HepG2 (cell line): Measurements from ENCODE around the gene ZNF174. TPM values are rescaled to one million over a fixed set of nuclear protein-coding genes. Genes with fewer than 3 reads are reported as not detected.

Experiments used
- ARNT ChIP-seq: fragments of 450-650 bp; IDR thresholded peaks from 2 replicates; pipeline ENCODE4 v1.6.1; 2017
- ATF3 ChIP-seq: sonication (generic); formaldehyde crosslinking; IDR thresholded peaks from 2 replicates; pipeline ENCODE4 v1.4.0; 2020; ENCODE audit warnings: missing genetic modification reagents
- BORCS8-MEF2B ChIP-seq: sonication (generic); formaldehyde crosslinking; IDR thresholded peaks from 2 replicates; pipeline ENCODE4 v1.8.0; 2022; ENCODE audit warnings: mild to moderate bottlenecking, missing genetic modification reagents
- CEBPG ChIP-seq: IDR thresholded peaks from 2 replicates; pipeline ENCODE4 v1.6.1; 2016
- CEBPZ ChIP-seq: IDR thresholded peaks from 2 replicates; pipeline ENCODE4 v1.6.1; 2012; ENCODE audit warnings: low read length, improper control_type of control experiment
- CENPBD1 ChIP-seq: sonication (generic); formaldehyde crosslinking; IDR thresholded peaks from 2 replicates; pipeline ENCODE4 v1.8.0; 2022; ENCODE audit warnings: missing genetic modification reagents, low read depth, mild to moderate bottlenecking, borderline replicate concordance
- CERS6 ChIP-seq: sonication (generic); formaldehyde crosslinking; IDR thresholded peaks from 2 replicates; pipeline ENCODE4 v1.5.0; 2020; ENCODE audit warnings: missing genetic modification reagents
- DNMT3B ChIP-seq: conservative IDR thresholded peaks from 2 replicates; pipeline ENCODE4 v1.6.1; 2016; ENCODE audit warnings: missing biosample characterization, control low read depth
- FOSL1 ChIP-seq: sonication (generic); formaldehyde crosslinking; IDR thresholded peaks from 2 replicates; pipeline ENCODE4 v1.9.0; 2021; ENCODE audit warnings: missing genetic modification reagents, borderline replicate concordance
- FOXJ3 ChIP-seq: sonication (generic); formaldehyde crosslinking; IDR thresholded peaks from 2 replicates; pipeline ENCODE4 v1.4.0; 2020; ENCODE audit warnings: missing genetic modification reagents, mild to moderate bottlenecking, borderline replicate concordance
- GTF2F1 ChIP-seq: fragments of 150-350 bp; IDR thresholded peaks from 2 replicates; pipeline ENCODE4 v1.6.1; 2014; ENCODE audit warnings: low read length
- HMGA1 ChIP-seq: sonication (generic); formaldehyde crosslinking; conservative IDR thresholded peaks from 2 replicates; pipeline ENCODE4 v1.4.0; 2020; ENCODE audit warnings: missing genetic modification reagents
- ISL2 ChIP-seq: sonication (generic); formaldehyde crosslinking; IDR thresholded peaks from 2 replicates; pipeline ENCODE4 v1.5.0; 2020; ENCODE audit warnings: missing genetic modification reagents
- MIER2 ChIP-seq: IDR thresholded peaks from 2 replicates; pipeline ENCODE4 v1.6.1; 2016; ENCODE audit warnings: missing biosample characterization, missing genetic modification reagents
- MTF2 ChIP-seq: sonication (generic); formaldehyde crosslinking; IDR thresholded peaks from 2 replicates; pipeline ENCODE4 v1.5.0; 2020; ENCODE audit warnings: missing genetic modification reagents, borderline replicate concordance
- RXRA ChIP-seq: sonication (generic); formaldehyde crosslinking; IDR thresholded peaks from 2 replicates; pipeline ENCODE4 v1.5.1; 2020; ENCODE audit warnings: missing genetic modification reagents
- SCMH1 ChIP-seq: sonication (generic); formaldehyde crosslinking; IDR thresholded peaks from 2 replicates; pipeline ENCODE4 v1.9.0; 2021; ENCODE audit warnings: missing genetic modification reagents, mild to moderate bottlenecking, borderline replicate concordance
- SMC3 ChIP-seq: IDR thresholded peaks from 2 replicates; pipeline ENCODE4 v1.6.1; 2011; ENCODE audit warnings: low read length, improper control_type of control experiment
- TGIF2 ChIP-seq: IDR thresholded peaks from 2 replicates; pipeline ENCODE4 v1.6.1; 2016; ENCODE audit warnings: control low read depth, missing compliant biosample characterization
- ZBTB43 ChIP-seq: sonication (generic); formaldehyde crosslinking; conservative IDR thresholded peaks from 2 replicates; pipeline ENCODE4 v1.4.0; 2020; ENCODE audit warnings: missing genetic modification reagents
- ZNF30 ChIP-seq: sonication (generic); formaldehyde crosslinking; IDR thresholded peaks from 2 replicates; pipeline ENCODE4 v1.5.0; 2020; ENCODE audit warnings: mild to moderate bottlenecking, missing genetic modification reagents
- ZNF33A ChIP-seq: sonication (generic); formaldehyde crosslinking; IDR thresholded peaks from 2 replicates; pipeline ENCODE4 v1.5.1; 2020; ENCODE audit warnings: missing genetic modification reagents, mild to moderate bottlenecking, moderate library complexity, borderline replicate concordance
- ZNF546 ChIP-seq: sonication (generic); formaldehyde crosslinking; conservative IDR thresholded peaks from 2 replicates; pipeline ENCODE4 v1.8.1; 2023; ENCODE audit warnings: mild to moderate bottlenecking, missing genetic modification reagents
- ZNF749 ChIP-seq: sonication (generic); formaldehyde crosslinking; IDR thresholded peaks from 2 replicates; pipeline ENCODE4 v1.8.0; 2022; ENCODE audit warnings: mild to moderate bottlenecking, missing genetic modification reagents, moderate library complexity, borderline replicate concordance
- ZNF792 ChIP-seq: IDR thresholded peaks from 2 replicates; pipeline ENCODE4 v1.6.1; 2016
- ZSCAN9 ChIP-seq: IDR thresholded peaks from 2 replicates; pipeline ENCODE4 v1.6.1; 2016; ENCODE audit warnings: borderline replicate concordance
- polyA plus RNA-seq, 8 experiments: library from polyadenylated mRNA; depleted of rRNA in 3 of 8; stranded (reverse) in 7 of 8; unstranded in 1 of 8; fragments of >200 nt; fragmentation: Illumina TruSeq in 4 of 8; extraction: Trizol in 4 of 8; gene quantifications; 2 replicates each; pipeline versions ENCODE4 v1.2.1 to v1.2.3, GENCODE V29; 2011 to 2016; ENCODE audit warnings: low read depth in 4 of 8, missing spikeins in 1 of 8, mixed read lengths in 1 of 8; ENCODE audit not compliant: insufficient read depth in 1 of 8
- total RNA-seq, 5 experiments: library from RNA; depleted of rRNA; stranded (reverse); fragments of >200 nt; fragmentation: Illumina TruSeq; extraction: Trizol; gene quantifications; 2 replicates each; pipeline ENCODE4 v1.2.3, GENCODE V29; 2016; ENCODE audit warnings: low read depth in 1 of 5

Gene ZNF174
- total and polyA plus RNA-seq, 2 of the 13 experiments (the other 11 are each of a cell fraction or from before 2014, with no cell fraction given), result 8.3 to 10.6 TPM

GRCh38 chr16:3443108-3444031 is 42.4 kb downstream of the ZNF174 start, which contains the start of the genes NAA60 and ZNF597 (continued):
- TF ChIP-seq ATF3 (CRISPR knock-in tag) (no peak), ZNF30 (CRISPR knock-in tag) (no peak), RXRA (no peak), ZNF749 (CRISPR knock-in tag) (0 out of 2 replicates have a peak, but pooled peaks have one; percentile 24), ZSCAN9 (CRISPR knock-in tag) (no peak), DNMT3B (no peak), ZBTB43 (no peak), ZNF546 (CRISPR knock-in tag) (no peak), SMC3 (no peak), CERS6 (no peak), SCMH1 (CRISPR knock-in tag) (no peak), CEBPZ (no peak), HMGA1 (no peak), MIER2 (no peak), BORCS8-MEF2B (CRISPR knock-in tag) (no peak), TGIF2 (CRISPR knock-in tag) (no peak), CEBPG (CRISPR knock-in tag) (no peak), MTF2 (no peak), ZNF792 (CRISPR knock-in tag) (no peak), ZNF33A (CRISPR knock-in tag) (no peak), ISL2 (CRISPR knock-in tag) (no peak), GTF2F1 (no peak), ARNT (no peak), CENPBD1 (CRISPR knock-in tag) (no peak), FOSL1 (CRISPR knock-in tag) (no peak), FOXJ3 (CRISPR knock-in tag) (0 out of 2 replicates have a peak, but pooled peaks have one; percentile 40)
